GM21381 (cell line): ENCODE measurements around the gene ANGPTL2.

Source experiments
- ATAC-seq: cut with Tn5 transposase; IDR thresholded peaks from one replicate; pipeline ENCODE4 v1.9.1; 2021; ENCODE audit warnings: mild to moderate bottlenecking, moderate library complexity; ENCODE audit not compliant: unreplicated experiment

Gene ANGPTL2

GRCh38 chr9:127099664-127100063 lies 22.8 kb downstream of the ANGPTL2 start:
- no peak for ATAC-seq

GRCh38 chr9:127098916-127099553 lies 23.4 kb downstream of the ANGPTL2 start:
- ATAC-seq: no peak

GRCh38 chr9:127097683-127098082 lies 24.8 kb downstream of the ANGPTL2 start:
- ATAC-seq: no peak

- no peak for ATAC-seq
Measured at GRCh38 chr9:127096208-127096607, 26.2 kb downstream of the ANGPTL2 start.

GRCh38 chr9:127095411-127095810 lies 27.0 kb downstream of the ANGPTL2 start:
- ATAC-seq: no peak

GRCh38 chr9:127093319-127094020 lies 29.0 kb downstream of the ANGPTL2 start:
- ATAC-seq: no peak

- no peak for ATAC-seq
Measured at GRCh38 chr9:127092041-127092608, 30.3 kb downstream of the ANGPTL2 start.

GRCh38 chr9:127091526-127091925 lies 30.9 kb downstream of the ANGPTL2 start:
- ATAC-seq: no peak

- no peak for ATAC-seq
Measured at GRCh38 chr9:127090341-127090985, 32.0 kb downstream of the ANGPTL2 start.

- no peak for ATAC-seq
Measured at GRCh38 chr9:127089631-127090081, 32.8 kb downstream of the ANGPTL2 start.

GRCh38 chr9:127088724-127089615 lies 33.5 kb downstream of the ANGPTL2 start:
- no peak for ATAC-seq

- no peak for ATAC-seq
Measured at GRCh38 chr9:127087836-127088235, 34.6 kb downstream of the ANGPTL2 start.

GRCh38 chr9:127087411-127087810 lies 35.0 kb downstream of the ANGPTL2 start:
- no peak for ATAC-seq

GRCh38 chr9:127086771-127087170 lies 35.7 kb downstream of the ANGPTL2 start:
- no peak for ATAC-seq

- ATAC-seq: no peak
Measured at GRCh38 chr9:127085186-127085585, 37.2 kb downstream of the ANGPTL2 start.

GRCh38 chr9:127084076-127085039 lies 38.1 kb downstream of the ANGPTL2 start:
- no peak for ATAC-seq

GRCh38 chr9:127083138-127083980 lies 39.1 kb downstream of the ANGPTL2 start:
- no peak for ATAC-seq
